ENCODE data around the gene ARMC2. TPM values are rescaled to one million over a fixed set of nuclear protein-coding genes. Genes with fewer than 3 reads are reported as not detected.

Gene ARMC2
- polyA plus RNA-seq, 1 of the 3 experiments (the other 2 are of a cell fraction), result 2.4 TPM

- no peaks in the 10 kb centered on the region for H3K79me2 ChIP-seq (ENCODE audit: insufficient read depth)
- no peak overlapping the region for H2AFZ ChIP-seq (ENCODE audit: low read depth)
- CTCF ChIA-PET, result interaction anchor here (0.9 to 3.8 kb wide), 8 partner anchors 16 to 274 kb away, joined by 3 to 17 read pairs (median 6); no protein-coding TSS in a partner anchor
- 92% methylated on average over 9 of the region's 9 CpGs for WGBS (ENCODE audit: low lambda C conversion rate)
- H3K4me1 ChIP-seq (ENCODE audit: control insufficient read depth in 1 of 2, insufficient read depth in 2 of 2, low read depth in 1 of 2, low read length in 1 of 2), result peaks cover 0 to 58% of the 10 kb centered on the region in 2 experiments; a peak in 2 of 4 replicates
- H3K4me3 ChIP-seq (ENCODE audit: low read depth in 2 of 2, low read length in 1 of 2), result no peak overlapping the region
- POLR2A ChIA-PET, result interaction anchor here (0.8 to 5.8 kb wide), 10 partner anchors 12 to 290 kb away, joined by 3 to 69 read pairs (median 4); partner anchors contain the start of genes ARMC2 and FOXO3
- no peaks in the 10 kb centered on the region for H3K9me2 ChIP-seq
- peak overlapping the region in 1 of 2 experiments; percentile 100; a peak in 2 of 4 replicates for H3K27ac ChIP-seq (ENCODE audit: low read depth in 2 of 2, low read length in 1 of 2)
- H3K36me3 ChIP-seq (replicated peaks in 1 of 2; ENCODE audit: control insufficient read depth in 1 of 2, insufficient read depth in 2 of 2, low read length in 1 of 2), result no peaks in the 10 kb centered on the region
- H3K27me3 ChIP-seq (ENCODE audit: insufficient read depth), result no peaks in the 10 kb centered on the region
- no peaks in the 10 kb centered on the region for H3K9me3 ChIP-seq
- H3K9ac ChIP-seq, result no peak overlapping the region
- TF ChIP-seq TCF12 (IDR thresholded peaks at IDR 0.05) (no peak), USF1 (IDR thresholded peaks at IDR 0.05; ENCODE audit: borderline replicate concordance, low read depth) (no peak), IRF3 (IDR thresholded peaks at IDR 0.05; ENCODE audit: low read depth, low read length) (no peak)
- no peak overlapping the region for H3K4me2 ChIP-seq
- no peak for DNase-seq
- no peaks in the 10 kb centered on the region for H4K20me1 ChIP-seq (ENCODE audit: insufficient read depth)
- H3F3A ChIP-seq (replicated peaks; ENCODE audit: insufficient read depth), result no peaks in the 10 kb centered on the region
Measured at GRCh38 chr6:108799354-108799717, 48.9 kb upstream of the ARMC2 start.

- H3K27me3 ChIP-seq (ENCODE audit: insufficient read depth), result no peaks in the 10 kb centered on the region
- H3K27ac ChIP-seq (ENCODE audit: low read depth in 2 of 2, low read length in 1 of 2), result peak overlapping the region in 1 of 2 experiments; percentile 100; a peak in 2 of 4 replicates
- no peaks in the 10 kb centered on the region for H3K36me3 ChIP-seq (replicated peaks in 1 of 2; ENCODE audit: control insufficient read depth in 1 of 2, insufficient read depth in 2 of 2, low read length in 1 of 2)
- no peak overlapping the region for H3K4me2 ChIP-seq
- no peaks in the 10 kb centered on the region for H3F3A ChIP-seq (replicated peaks; ENCODE audit: insufficient read depth)
- no peaks in the 10 kb centered on the region for H4K20me1 ChIP-seq (ENCODE audit: insufficient read depth)
- DNase-seq, result no peak
- peaks cover 0 to 54% of the 10 kb centered on the region in 2 experiments; a peak in 2 of 4 replicates for H3K4me1 ChIP-seq (ENCODE audit: control insufficient read depth in 1 of 2, insufficient read depth in 2 of 2, low read depth in 1 of 2, low read length in 1 of 2)
- H3K79me2 ChIP-seq (ENCODE audit: insufficient read depth), result no peaks in the 10 kb centered on the region
- CTCF ChIA-PET, result interaction anchor here (0.6 to 3.8 kb wide), 3 partner anchors 36 to 151 kb away, joined by 3 to 17 read pairs (median 4); no protein-coding TSS in a partner anchor
- H3K9me3 ChIP-seq, result no peaks in the 10 kb centered on the region
- H3K4me3 ChIP-seq (ENCODE audit: low read depth in 2 of 2, low read length in 1 of 2), result no peak overlapping the region
- no peak overlapping the region for H2AFZ ChIP-seq (ENCODE audit: low read depth)
- H3K9me2 ChIP-seq, result no peaks in the 10 kb centered on the region
- WGBS (ENCODE audit: low lambda C conversion rate), result 85% methylated on average over 1 of the region's 1 CpG
- POLR2A ChIA-PET, result interaction anchor here (2.4 to 5.8 kb wide), 2 partner anchors 48 to 240 kb away, joined by 11 to 69 read pairs; partner anchors contain the start of genes ARMC2 and FOXO3
- H3K9ac ChIP-seq, result no peak overlapping the region
- TF ChIP-seq TAF1 (IDR thresholded peaks at IDR 0.05; ENCODE audit: borderline replicate concordance, low read depth, low read length) (no peak), USF1 (IDR thresholded peaks at IDR 0.05; ENCODE audit: borderline replicate concordance, low read depth) (no peak), ZBTB33 (IDR thresholded peaks at IDR 0.05; ENCODE audit: borderline replicate concordance, low read depth) (no peak), REST (IDR thresholded peaks at IDR 0.05; ENCODE audit: low read depth, low read length) (no peak), NRF1 (IDR thresholded peaks at IDR 0.05; ENCODE audit: low read depth, low read length) (no peak), RAD21 (IDR thresholded peaks at IDR 0.05; ENCODE audit: low read length) (no peak), POLR2AphosphoS5 (IDR thresholded peaks at IDR 0.05; ENCODE audit: low read depth, low read length) (no peak), FOXJ3 (CRISPR knock-in tag; IDR thresholded peaks at IDR 0.05) (no peak), SIN3A (IDR thresholded peaks at IDR 0.05; ENCODE audit: borderline replicate concordance, low read depth, low read length) (no peak), MAX (IDR thresholded peaks at IDR 0.05; ENCODE audit: low read depth) (no peak), MEF2A (IDR thresholded peaks at IDR 0.05; ENCODE audit: borderline replicate concordance, low read depth) (no peak), TEAD4 (IDR thresholded peaks at IDR 0.05; ENCODE audit: borderline replicate concordance, insufficient read depth) (no peak), CTCF (IDR thresholded peaks at IDR 0.05) (no peak)
Measured at GRCh38 chr6:108799791-108800190, 48.4 kb upstream of the ARMC2 start.
